CD4-positive, alpha-beta T cell (primary cell): Measurements from ENCODE around the gene FAM219A. TPM values are rescaled to one million over a fixed set of nuclear protein-coding genes. Genes with fewer than 3 reads are reported as not detected.

Source experiments
- ATAC-seq: fragments of 200-7000 bp; cut with Tn5 transposase; one replicate; pipeline ENCODE4 v1.10.0; 2022; ENCODE audit warnings: mild to moderate bottlenecking; ENCODE audit not compliant: poor library complexity
- CTCF ChIA-PET: fragments of 350-600 bp; sonication (Branson Sonifier 250); formaldehyde crosslinking; loops from one replicate; lab custom pipeline; 2021; ENCODE audit warnings: antibody characterized with exemption, inconsistent platforms; lab: Charles Lee
- POLR2A ChIA-PET: fragments of 350-600 bp; sonication (Branson Sonifier 250); formaldehyde crosslinking; loops from one replicate; lab custom pipeline; 2021; ENCODE audit warnings: antibody characterized with exemption, inconsistent platforms; lab: Charles Lee
- DNase-seq, 14 experiments: peaks; one replicate each; pipeline ENCODE4 v3.0.0-alpha.2; 2013 to 2020; ENCODE audit warnings: mixed read lengths in 2 of 14
- H3K27ac ChIP-seq, 2 donors: one replicate each; pipeline versions ENCODE4 v1.5.1 to v1.7.0; 2013; ENCODE audit warnings: low read length in 2 of 2, low read depth in 1 of 2, mild to moderate bottlenecking in 1 of 2
- H3K27me3 ChIP-seq, 2 experiments: 1 replicate in 1 of 2; 2 replicates in 1 of 2; pipeline versions ENCODE4 v1.6.1 to v1.7.0; 2013; ENCODE audit warnings: low read length in 2 of 2, control low read depth in 1 of 2, mild to moderate bottlenecking in 1 of 2, moderate library complexity in 1 of 2; ENCODE audit not compliant: insufficient read depth in 2 of 2, control insufficient read depth in 1 of 2
- H3K36me3 ChIP-seq: one replicate; pipeline ENCODE4 v1.6.1; 2013; ENCODE audit warnings: low read length, control low read depth; ENCODE audit not compliant: insufficient read depth
- H3K4me1 ChIP-seq: one replicate; pipeline ENCODE4 v1.6.1; 2013; ENCODE audit warnings: low read length, control low read depth; ENCODE audit not compliant: insufficient read depth
- H3K4me3 ChIP-seq: one replicate; pipeline ENCODE4 v1.5.1; 2013; ENCODE audit warnings: mild to moderate bottlenecking, low read length, moderate library complexity
- H3K9me3 ChIP-seq, 2 experiments: 1 replicate in 1 of 2; 2 replicates in 1 of 2; pipeline versions ENCODE4 v1.6.1 to v1.7.0; 2013; ENCODE audit warnings: low read length in 2 of 2, mild to moderate bottlenecking in 2 of 2, control low read depth in 1 of 2, moderate library complexity in 1 of 2; ENCODE audit not compliant: control insufficient read depth in 1 of 2, insufficient read depth in 1 of 2
- H3K27ac Mint-ChIP-seq: one replicate; pipeline ENCODE4 v1.8.0; 2020; ENCODE audit warnings: mixed read lengths
- H3K27me3 Mint-ChIP-seq: one replicate; pipeline ENCODE4 v1.8.0; 2021; ENCODE audit warnings: mixed read lengths
- H3K36me3 Mint-ChIP-seq: one replicate; pipeline ENCODE4 v1.8.0; 2021; ENCODE audit warnings: low read depth, mixed read lengths
- H3K4me1 Mint-ChIP-seq: one replicate; pipeline ENCODE4 v1.8.0; 2021; ENCODE audit warnings: low read depth, mixed read lengths
- H3K4me3 Mint-ChIP-seq: one replicate; pipeline ENCODE4 v1.8.0; 2020; ENCODE audit warnings: mild to moderate bottlenecking, mixed read lengths
- H3K9me3 Mint-ChIP-seq: one replicate; pipeline ENCODE4 v1.8.0; 2020; ENCODE audit warnings: mixed read lengths
- intact Hi-C, 2 experiments: fragments of 100-400 bp; cut with DNase I in 1 of 2; cut with micrococcal nuclease in 1 of 2; formaldehyde crosslinking; loops; one replicate each; pipeline versions ENCODE4 v1.15.1 to v1.9.0; 2023 to 2025; cut with DNase I, micrococcal nuclease
- total RNA-seq, 174 experiments: library from RNA in 2 of 174; stranded (reverse) in 2 of 174; gene quantifications; one replicate each; pipeline ENCODE4 v1.2.3 and lab custom pipeline; 2021 to 2026
- TF ChIP-seq, protein P1 (sequence below): fragments of 200-600 bp; IDR thresholded peaks from one replicate; pipeline ENCODE4 v1.8.0; 2022; ENCODE audit warnings: antibody characterized with exemption, mild to moderate bottlenecking

Gene FAM219A
- total RNA-seq, 2 experiments from 2014 or later, result 7.7 to 8.5 TPM

- intact Hi-C loops, result no loop called here
- Mint-ChIP-seq H3K4me1 (no peaks in the 10 kb centered on the region), H3K27me3 (no peaks in the 10 kb centered on the region), H3K36me3 (peaks cover 23% of the 10 kb centered on the region), H3K4me3 (no peak overlapping the region), H3K9me3 (no peaks in the 10 kb centered on the region), H3K27ac (no peak overlapping the region)
- Histone ChIP-seq H3K27me3 (no peaks in the 10 kb centered on the region), H3K36me3 (peaks cover 15% of the 10 kb centered on the region), H3K27ac (no peak overlapping the region), H3K9me3 (no peaks in the 10 kb centered on the region), H3K4me1 (peaks cover 2% of the 10 kb centered on the region), H3K4me3 (no peak overlapping the region)
- ChIA-PET CTCF (no interaction called here), POLR2A (no interaction called here)
- TF ChIP-seq, protein P1, sequence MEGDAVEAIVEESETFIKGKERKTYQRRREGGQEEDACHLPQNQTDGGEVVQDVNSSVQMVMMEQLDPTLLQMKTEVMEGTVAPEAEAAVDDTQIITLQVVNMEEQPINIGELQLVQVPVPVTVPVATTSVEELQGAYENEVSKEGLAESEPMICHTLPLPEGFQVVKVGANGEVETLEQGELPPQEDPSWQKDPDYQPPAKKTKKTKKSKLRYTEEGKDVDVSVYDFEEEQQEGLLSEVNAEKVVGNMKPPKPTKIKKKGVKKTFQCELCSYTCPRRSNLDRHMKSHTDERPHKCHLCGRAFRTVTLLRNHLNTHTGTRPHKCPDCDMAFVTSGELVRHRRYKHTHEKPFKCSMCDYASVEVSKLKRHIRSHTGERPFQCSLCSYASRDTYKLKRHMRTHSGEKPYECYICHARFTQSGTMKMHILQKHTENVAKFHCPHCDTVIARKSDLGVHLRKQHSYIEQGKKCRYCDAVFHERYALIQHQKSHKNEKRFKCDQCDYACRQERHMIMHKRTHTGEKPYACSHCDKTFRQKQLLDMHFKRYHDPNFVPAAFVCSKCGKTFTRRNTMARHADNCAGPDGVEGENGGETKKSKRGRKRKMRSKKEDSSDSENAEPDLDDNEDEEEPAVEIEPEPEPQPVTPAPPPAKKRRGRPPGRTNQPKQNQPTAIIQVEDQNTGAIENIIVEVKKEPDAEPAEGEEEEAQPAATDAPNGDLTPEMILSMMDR, result no peak
- DNase-seq (no peak), ATAC-seq (no peak)
These were observed 61.8 kb downstream of the FAM219A start for GRCh38 chr9:34396276-34397214.

- Mint-ChIP-seq H3K36me3 (no peaks in the 10 kb centered on the region), H3K27me3 (peaks cover 8% of the 10 kb centered on the region), H3K27ac (no peak overlapping the region), H3K9me3 (no peaks in the 10 kb centered on the region), H3K4me1 (no peaks in the 10 kb centered on the region), H3K4me3 (no peak overlapping the region)
- ATAC-seq (no peak), DNase-seq (no peak)
- H3K27ac ChIP-seq, result no peak overlapping the region
- H3K4me3 ChIP-seq, result no peak overlapping the region
- TF ChIP-seq, protein P1, result no peak
- intact Hi-C loops, result no loop called here
- peaks cover 2% of the 10 kb centered on the region for H3K4me1 ChIP-seq
- POLR2A ChIA-PET, result no interaction called here
- CTCF ChIA-PET, result no interaction called here
- no peaks in the 10 kb centered on the region for H3K27me3 ChIP-seq
- H3K36me3 ChIP-seq, result no peaks in the 10 kb centered on the region
- H3K9me3 ChIP-seq, result no peaks in the 10 kb centered on the region
These were observed 65.9 kb downstream of the FAM219A start for GRCh38 chr9:34392511-34392910.

GRCh38 chr9:34387239-34387638 lies 71.1 kb downstream of the FAM219A start:
- ChIA-PET CTCF (interaction anchor here (1.2 to 1.6 kb wide), 2 partner anchors 17 to 62 kb away, joined by 3 to 4 read pairs; no protein-coding TSS in a partner anchor), POLR2A (no interaction called here)
- no peak overlapping the region for H3K27ac Mint-ChIP-seq
- intact Hi-C loops, result loop anchor here in 1 of 2 experiments (10.0 kb wide), 1 partner anchor 598 kb away; the partner anchor contains the start of gene DNAJB5
- no peak overlapping the region for H3K4me3 Mint-ChIP-seq
- TF ChIP-seq, protein P1, result no peak
- no peaks in the 10 kb centered on the region for H3K36me3 Mint-ChIP-seq
- no peaks in the 10 kb centered on the region for H3K4me1 Mint-ChIP-seq
- H3K9me3 Mint-ChIP-seq, result no peaks in the 10 kb centered on the region
- Histone ChIP-seq H3K4me3 (no peak overlapping the region), H3K36me3 (no peaks in the 10 kb centered on the region), H3K4me1 (no peaks in the 10 kb centered on the region), H3K9me3 (no peaks in the 10 kb centered on the region), H3K27me3 (no peaks in the 10 kb centered on the region), H3K27ac (no peak overlapping the region)
- H3K27me3 Mint-ChIP-seq, result peaks cover 8% of the 10 kb centered on the region
- DNase-seq (no peak), ATAC-seq (no peak)
